Subcutaneous preadipocyte (primary cell): ENCODE measurements around the gene EIF4EBP2. TPM values are rescaled to one million over a fixed set of nuclear protein-coding genes. Genes with fewer than 3 reads are reported as not detected.

Source experiments
- total RNA-seq: library from RNA; depleted of rRNA; stranded (reverse); fragments of >200 nt; gene quantifications from 2 replicates; pipeline ENCODE4 v1.2.3, GENCODE V29; 2012

Gene EIF4EBP2, protein sequence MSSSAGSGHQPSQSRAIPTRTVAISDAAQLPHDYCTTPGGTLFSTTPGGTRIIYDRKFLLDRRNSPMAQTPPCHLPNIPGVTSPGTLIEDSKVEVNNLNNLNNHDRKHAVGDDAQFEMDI
- 42.6 and 44.6 TPM in 2 replicates for total RNA-seq

DNA sequence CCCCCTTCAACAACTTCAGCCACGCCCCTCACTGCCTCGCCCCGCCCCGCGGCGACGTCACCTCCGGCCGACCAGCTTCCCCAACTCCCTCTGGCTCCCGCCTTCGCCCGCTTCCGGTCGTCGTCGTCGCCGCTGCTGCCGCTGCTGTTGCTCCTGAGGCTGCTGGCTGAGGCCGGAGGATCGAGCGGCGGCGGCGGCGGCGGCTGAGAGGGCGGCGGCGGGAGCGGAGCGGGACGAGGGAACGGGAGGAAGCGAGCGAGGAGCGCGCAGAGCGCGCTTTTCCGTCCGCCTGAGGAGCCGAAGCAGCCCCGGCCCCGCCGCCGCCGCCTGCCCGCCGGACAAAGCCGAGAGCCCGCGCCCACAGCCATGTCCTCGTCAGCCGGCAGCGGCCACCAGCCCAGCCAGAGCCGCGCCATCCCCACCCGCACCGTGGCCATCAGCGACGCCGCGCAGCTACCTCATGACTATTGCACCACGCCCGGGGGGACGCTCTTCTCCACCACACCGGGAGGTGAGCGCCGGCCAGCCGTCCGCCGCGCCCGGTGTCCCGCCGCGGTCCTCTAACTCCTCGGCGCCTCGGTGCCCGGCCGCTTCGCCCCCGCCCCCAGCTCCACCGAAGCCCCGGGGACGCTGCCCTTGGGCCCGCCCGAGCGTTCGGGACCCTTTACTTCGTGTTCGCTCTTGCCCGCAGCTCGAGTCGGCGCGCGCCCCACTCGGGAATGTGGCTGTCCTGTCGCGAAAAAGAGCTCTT, at the start of gene EIF4EBP2:
TSS of gene EIF4EBP2 (plus strand) at position 110 of the 751 bp plus-strand sequence. CDS start at position 367, 257 bp downstream.

DNA sequence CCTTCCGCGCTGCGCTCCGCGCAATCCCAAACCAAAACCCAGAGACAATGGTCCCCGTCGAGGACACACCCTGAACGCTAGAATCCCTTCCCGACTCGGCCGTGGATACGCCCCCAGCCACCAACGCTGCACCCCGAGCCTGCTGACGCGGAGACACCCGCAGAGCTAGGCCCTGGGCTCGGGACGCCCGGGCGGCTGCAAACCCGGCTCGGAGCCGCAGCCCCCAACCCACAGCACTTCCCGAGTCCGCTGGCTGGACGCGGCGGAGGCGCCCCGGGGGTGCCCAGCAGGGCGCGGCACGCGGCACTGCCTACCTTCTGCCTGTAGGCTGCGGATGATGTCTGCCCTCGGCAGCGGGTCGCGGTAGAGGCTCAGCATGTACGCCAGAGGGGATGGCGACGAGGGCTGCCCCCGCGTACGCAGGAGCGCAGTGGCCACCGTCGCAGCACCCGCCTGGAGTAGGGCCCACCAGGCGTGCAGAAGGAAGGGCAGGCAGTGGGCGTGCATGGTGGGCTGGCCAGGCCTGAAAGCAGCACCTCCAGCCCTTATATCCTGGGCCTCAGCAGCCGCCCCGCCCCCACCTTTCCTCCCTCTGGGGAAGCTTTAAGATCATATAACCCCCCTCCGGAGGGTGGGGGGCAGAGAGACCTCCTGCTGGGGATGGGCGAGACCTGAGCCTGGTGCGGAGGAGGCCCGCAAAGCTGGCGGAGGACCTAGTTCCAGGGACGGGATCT, 37.4 kb downstream of the EIF4EBP2 start, which contains the start of gene NODAL:
TSS of gene NODAL (minus strand) at position 521 of the 734 bp plus-strand sequence. CDS start at position 507, 14 bp downstream.

Other genes starting within 250 kb of the EIF4EBP2 start
- gene SAR1A, start 233.6 kb upstream of the EIF4EBP2 start, total RNA-seq, result 121 and 157 TPM in 2 replicates
- 359 and 392 TPM in 2 replicates for gene PPA1, start 170.7 kb upstream of the EIF4EBP2 start, total RNA-seq
- not detected in 2 replicates for gene NPFFR1, start 120.1 kb upstream of the EIF4EBP2 start, total RNA-seq
- gene LRRC20, start 21.5 kb upstream of the EIF4EBP2 start, total RNA-seq, result 4.4 and 5.9 TPM in 2 replicates
- not detected in 2 replicates for gene NODAL, start 37.5 kb downstream of the EIF4EBP2 start, total RNA-seq
- 0.20 TPM in 1 of 2 replicates, not detected in the other for gene PALD1, start 74.6 kb downstream of the EIF4EBP2 start, total RNA-seq
- gene PRF1, start 198.6 kb downstream of the EIF4EBP2 start, total RNA-seq, result not detected in 2 replicates